HEK293T (cell line): ENCODE results near the gene GNB3.
A peak's percentile ranks its signal among the peaks of the same experiment; 100 is the strongest.
"Not testable (repeated sequence)": the region's sequence is repeated elsewhere in the genome, so short reads cannot be mapped to it uniquely, and the experiment has no call there.

Experiments
- CTCF ChIA-PET: fragments of 350-600 bp; formaldehyde crosslinking; extraction: SDS; loops from one replicate; lab custom pipeline; 2021; ENCODE audit warnings: antibody characterized with exemption, inconsistent platforms; lab: Yijun Ruan, JAX
- POLR2A ChIA-PET: fragments of 350-600 bp; formaldehyde crosslinking; extraction: SDS; loops from one replicate; lab custom pipeline; 2020; ENCODE audit warnings: antibody characterized with exemption, inconsistent platforms; lab: Yijun Ruan, JAX
- DNase-seq: peaks from one replicate; pipeline ENCODE4 v3.0.0; 2012; ENCODE audit warnings: mixed read lengths; ENCODE audit errors: extremely low spot score
- ARNT ChIP-seq: fragments of 450-650 bp; IDR thresholded peaks from 2 replicates; pipeline ENCODE4 v1.6.1; 2017; ENCODE audit warnings: mild to moderate bottlenecking
- BHLHE40 ChIP-seq: fragments of 450-650 bp; IDR thresholded peaks from 2 replicates; pipeline ENCODE4 v1.6.1; 2016; ENCODE audit warnings: mild to moderate bottlenecking, moderate library complexity, borderline replicate concordance
- CTBP1 ChIP-seq: fragments of 450-650 bp; IDR thresholded peaks from 2 replicates; pipeline ENCODE4 v1.6.1; 2016; ENCODE audit warnings: borderline replicate concordance
- ELF4 ChIP-seq: fragments of 450-650 bp; IDR thresholded peaks from 2 replicates; pipeline ENCODE4 v1.6.1; 2017; ENCODE audit warnings: antibody characterized with exemption
- FOXA1 ChIP-seq: fragments of 450-650 bp; IDR thresholded peaks from 2 replicates; pipeline ENCODE4 v1.6.1; 2016; ENCODE audit warnings: mild to moderate bottlenecking
- FOXK2 ChIP-seq: fragments of 450-650 bp; IDR thresholded peaks from 2 replicates; pipeline ENCODE4 v1.6.1; 2016; ENCODE audit warnings: mild to moderate bottlenecking
- FOXM1 ChIP-seq: fragments of 450-650 bp; IDR thresholded peaks from 2 replicates; pipeline ENCODE4 v1.6.1; 2017; ENCODE audit warnings: mild to moderate bottlenecking, borderline replicate concordance
- HDGF ChIP-seq: fragments of 450-650 bp; IDR thresholded peaks from 2 replicates; pipeline ENCODE4 v1.6.1; 2017; ENCODE audit warnings: antibody characterized with exemption, borderline replicate concordance
- L3MBTL2 ChIP-seq: fragments of 450-650 bp; conservative IDR thresholded peaks from 2 replicates; pipeline ENCODE4 v1.6.1; 2016; ENCODE audit warnings: mild to moderate bottlenecking
- LEF1 ChIP-seq: fragments of 450-650 bp; IDR thresholded peaks from 2 replicates; pipeline ENCODE4 v1.6.1; 2017; ENCODE audit warnings: mild to moderate bottlenecking, borderline replicate concordance
- NFRKB ChIP-seq: fragments of 450-650 bp; IDR thresholded peaks from 2 replicates; pipeline ENCODE4 v1.6.1; 2016; ENCODE audit warnings: mild to moderate bottlenecking, moderate library complexity
- PKNOX1 ChIP-seq: fragments of 450-650 bp; IDR thresholded peaks from 2 replicates; pipeline ENCODE4 v1.6.1; 2016
- SP1 ChIP-seq: fragments of 450-650 bp; IDR thresholded peaks from 2 replicates; pipeline ENCODE4 v1.6.1; 2017
- SUZ12 ChIP-seq: fragments of 450-650 bp; IDR thresholded peaks from 2 replicates; pipeline ENCODE4 v1.6.1; 2016; ENCODE audit warnings: mild to moderate bottlenecking
- TARDBP ChIP-seq: fragments of 450-650 bp; IDR thresholded peaks from 2 replicates; pipeline ENCODE4 v1.6.1; 2016
- ZNF384 ChIP-seq: fragments of 450-650 bp; IDR thresholded peaks from 2 replicates; pipeline ENCODE4 v1.6.1; 2016

The GNB3 gene

GRCh38 chr12:6890789-6891645, 50.3 kb downstream of the GNB3 start:
- TF ChIP-seq LEF1 (0 out of 2 replicates have a peak, but pooled peaks have one; percentile 13), ZNF384 (no peak), L3MBTL2 (peak; percentile 26; the same call in 1 of the 2 replicates)
- ChIA-PET CTCF (interaction anchor here (0.6 to 2.4 kb wide), 16 partner anchors 11 to 137 kb away, joined by 3 to 24 read pairs (median 4); partner anchors contain the start of genes CDCA3, LRRC23, MLF2 and SPSB2), POLR2A (interaction anchor here (0.8 to 2.4 kb wide), 34 partner anchors 9 to 321 kb away, joined by 3 to 55 read pairs (median 4); partner anchors contain the start of genes C12orf57, CDCA3, COPS7A and LRRC23)
- DNase-seq, result peak; percentile 97

- CTCF ChIA-PET, result interaction anchor here (0.7 to 2.4 kb wide), 15 partner anchors 11 to 769 kb away, joined by 3 to 24 read pairs (median 5); partner anchors contain the start of genes CDCA3, LRRC23, MLF2 and SPSB2
- POLR2A ChIA-PET, result interaction anchor here (0.8 to 2.4 kb wide), 31 partner anchors 9 to 322 kb away, joined by 3 to 55 read pairs (median 5); partner anchors contain the start of genes C12orf57, CDCA3, COPS7A and LRRC23
- TF ChIP-seq L3MBTL2 (0 out of 2 replicates have a peak, but pooled peaks have one; percentile 8), NFRKB (no peak)
- DNase-seq, result no peak
These were observed 50.9 kb downstream of the GNB3 start for GRCh38 chr12:6891646-6892001.

GRCh38 chr12:6892683-6893082, 52.0 kb downstream of the GNB3 start:
- ChIA-PET POLR2A (interaction anchor here (0.6 to 2.4 kb wide), 4 partner anchors 10 to 68 kb away, joined by 3 to 23 read pairs (median 15); partner anchors contain the start of gene USP5), CTCF (interaction anchor here (1.4 to 2.0 kb wide), 2 partner anchors 20 to 139 kb away, joined by 3 to 24 read pairs; partner anchors contain the start of genes MLF2 and SPSB2)
- not testable (repeated sequence) for DNase-seq

- TF ChIP-seq FOXM1, result no peak
- no peak for TF ChIP-seq NFRKB
- no peak for TF ChIP-seq PKNOX1
- no peak for TF ChIP-seq BHLHE40
- TF ChIP-seq SP1, result no peak
- TF ChIP-seq HDGF, result no peak
- no peak for TF ChIP-seq L3MBTL2
- no peak for TF ChIP-seq FOXA1
- TF ChIP-seq FOXK2, result no peak
- no peak for TF ChIP-seq LEF1
- no peak for TF ChIP-seq ELF4
- TF ChIP-seq ZNF384, result no peak
- no peak for TF ChIP-seq CTBP1
- no peak for TF ChIP-seq TARDBP
- TF ChIP-seq SUZ12, result no peak
- no peak for TF ChIP-seq ARNT
- CTCF ChIA-PET, result no interaction called here
- POLR2A ChIA-PET, result interaction anchor here (1.0 kb wide), 1 partner anchor 49 kb away, joined by 4 read pairs; the partner anchor contains the start of genes C12orf57 and RNU7-1
- DNase-seq, result no peak
These were observed 53.6 kb downstream of the GNB3 start for GRCh38 chr12:6894321-6894720.
